ENCODE data around the gene ARVCF. TPM values are rescaled to one million over a fixed set of nuclear protein-coding genes. Genes with fewer than 3 reads are reported as not detected.

ARVCF gene
- total RNA-seq, 1 experiment from 2014 or later = 8.2 TPM

DNA sequence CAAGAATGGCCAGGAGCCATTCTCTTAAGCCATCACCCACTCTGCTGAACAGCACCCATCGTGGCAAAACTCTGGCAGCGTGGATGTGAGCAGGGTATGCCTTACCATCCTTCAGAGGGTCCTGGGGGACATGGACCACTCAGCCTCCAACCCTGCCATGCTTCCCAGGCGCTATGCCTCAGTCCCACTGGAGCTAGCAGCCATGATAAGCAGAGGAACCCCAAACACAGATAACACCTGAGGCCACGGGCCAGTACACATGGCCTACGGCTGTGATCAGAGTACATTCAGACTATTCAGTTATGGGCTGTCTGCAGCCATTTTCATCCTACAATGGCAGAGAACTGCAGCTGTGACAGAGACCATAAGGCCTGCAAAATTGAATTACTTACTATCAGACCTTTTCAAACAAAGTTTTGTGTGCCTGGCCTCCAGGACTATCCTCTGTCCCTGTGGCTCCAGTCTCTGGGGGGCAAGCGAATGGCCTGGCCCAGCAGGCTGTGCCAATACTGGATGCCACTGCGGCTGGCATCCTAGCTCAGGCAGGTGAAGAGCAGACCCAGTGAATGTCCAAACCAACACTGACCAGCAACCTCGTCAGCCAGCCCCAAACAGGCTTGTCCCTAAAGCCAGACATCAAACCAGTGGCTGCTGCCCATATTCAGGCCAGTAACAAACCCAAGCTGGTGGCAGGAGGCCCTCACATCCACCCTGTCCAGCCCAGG is 6.9 kb downstream of the ARVCF start:
- H3K9me3 ChIP-seq (ENCODE audit: control insufficient read depth, insufficient read depth, low read depth, low read length) = no peaks in the 10 kb centered on the region
- in situ Hi-C loops (cut with HindIII; ENCODE audit: low pct_unique_long_range_greater_than_20kb, low sequenced_read_pairs) = no loop called here
- no peak for DNase-seq (ENCODE audit: low read depth, low spot score)
- TF ChIP-seq TCF7L2 (IDR thresholded peaks at IDR 0.05; ENCODE audit: low read depth, low read length) = no peak
- TF ChIP-seq, protein P1, sequence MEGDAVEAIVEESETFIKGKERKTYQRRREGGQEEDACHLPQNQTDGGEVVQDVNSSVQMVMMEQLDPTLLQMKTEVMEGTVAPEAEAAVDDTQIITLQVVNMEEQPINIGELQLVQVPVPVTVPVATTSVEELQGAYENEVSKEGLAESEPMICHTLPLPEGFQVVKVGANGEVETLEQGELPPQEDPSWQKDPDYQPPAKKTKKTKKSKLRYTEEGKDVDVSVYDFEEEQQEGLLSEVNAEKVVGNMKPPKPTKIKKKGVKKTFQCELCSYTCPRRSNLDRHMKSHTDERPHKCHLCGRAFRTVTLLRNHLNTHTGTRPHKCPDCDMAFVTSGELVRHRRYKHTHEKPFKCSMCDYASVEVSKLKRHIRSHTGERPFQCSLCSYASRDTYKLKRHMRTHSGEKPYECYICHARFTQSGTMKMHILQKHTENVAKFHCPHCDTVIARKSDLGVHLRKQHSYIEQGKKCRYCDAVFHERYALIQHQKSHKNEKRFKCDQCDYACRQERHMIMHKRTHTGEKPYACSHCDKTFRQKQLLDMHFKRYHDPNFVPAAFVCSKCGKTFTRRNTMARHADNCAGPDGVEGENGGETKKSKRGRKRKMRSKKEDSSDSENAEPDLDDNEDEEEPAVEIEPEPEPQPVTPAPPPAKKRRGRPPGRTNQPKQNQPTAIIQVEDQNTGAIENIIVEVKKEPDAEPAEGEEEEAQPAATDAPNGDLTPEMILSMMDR (IDR thresholded peaks at IDR 0.05) = no peak
- TF ChIP-seq POLR2AphosphoS5 (IDR thresholded peaks at IDR 0.05; ENCODE audit: low read depth, low read length) = no peak
- TF ChIP-seq, protein P2, sequence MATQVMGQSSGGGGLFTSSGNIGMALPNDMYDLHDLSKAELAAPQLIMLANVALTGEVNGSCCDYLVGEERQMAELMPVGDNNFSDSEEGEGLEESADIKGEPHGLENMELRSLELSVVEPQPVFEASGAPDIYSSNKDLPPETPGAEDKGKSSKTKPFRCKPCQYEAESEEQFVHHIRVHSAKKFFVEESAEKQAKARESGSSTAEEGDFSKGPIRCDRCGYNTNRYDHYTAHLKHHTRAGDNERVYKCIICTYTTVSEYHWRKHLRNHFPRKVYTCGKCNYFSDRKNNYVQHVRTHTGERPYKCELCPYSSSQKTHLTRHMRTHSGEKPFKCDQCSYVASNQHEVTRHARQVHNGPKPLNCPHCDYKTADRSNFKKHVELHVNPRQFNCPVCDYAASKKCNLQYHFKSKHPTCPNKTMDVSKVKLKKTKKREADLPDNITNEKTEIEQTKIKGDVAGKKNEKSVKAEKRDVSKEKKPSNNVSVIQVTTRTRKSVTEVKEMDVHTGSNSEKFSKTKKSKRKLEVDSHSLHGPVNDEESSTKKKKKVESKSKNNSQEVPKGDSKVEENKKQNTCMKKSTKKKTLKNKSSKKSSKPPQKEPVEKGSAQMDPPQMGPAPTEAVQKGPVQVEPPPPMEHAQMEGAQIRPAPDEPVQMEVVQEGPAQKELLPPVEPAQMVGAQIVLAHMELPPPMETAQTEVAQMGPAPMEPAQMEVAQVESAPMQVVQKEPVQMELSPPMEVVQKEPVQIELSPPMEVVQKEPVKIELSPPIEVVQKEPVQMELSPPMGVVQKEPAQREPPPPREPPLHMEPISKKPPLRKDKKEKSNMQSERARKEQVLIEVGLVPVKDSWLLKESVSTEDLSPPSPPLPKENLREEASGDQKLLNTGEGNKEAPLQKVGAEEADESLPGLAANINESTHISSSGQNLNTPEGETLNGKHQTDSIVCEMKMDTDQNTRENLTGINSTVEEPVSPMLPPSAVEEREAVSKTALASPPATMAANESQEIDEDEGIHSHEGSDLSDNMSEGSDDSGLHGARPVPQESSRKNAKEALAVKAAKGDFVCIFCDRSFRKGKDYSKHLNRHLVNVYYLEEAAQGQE (IDR thresholded peaks at IDR 0.05; ENCODE audit: insufficient read depth in 1 of 2, low read depth in 2 of 2, low read length in 1 of 2) = no peak
- no peak for TF ChIP-seq SIN3A (IDR thresholded peaks at IDR 0.05; ENCODE audit: borderline replicate concordance, insufficient read depth, low read depth, low read length)
- BruUV-seq (replicated peaks) = no TSS peak
- H3K27me3 ChIP-seq (ENCODE audit: control insufficient read depth, insufficient read depth, low read length) = no peaks in the 10 kb centered on the region
- no peak overlapping the region for H3K27ac ChIP-seq (ENCODE audit: low read length)
- intact Hi-C loops (cut with micrococcal nuclease; ENCODE audit: unreplicated experiment) = loop anchor here (5.0 kb wide), 1 partner anchor 37 kb away; no protein-coding TSS in a partner anchor
- no peak for ATAC-seq
- no peaks in the 10 kb centered on the region for H3K4me1 ChIP-seq (ENCODE audit: control insufficient read depth, insufficient read depth, low read length)
- no peaks in the 10 kb centered on the region for H3K36me3 ChIP-seq (ENCODE audit: control insufficient read depth, insufficient read depth, low read length)
- H3K4me3 ChIP-seq (ENCODE audit: low read depth in 2 of 2, low read length in 2 of 2) = no peak overlapping the region
- ChIA-PET CTCF (no interaction called here), POLR2A (no interaction called here)

DNA sequence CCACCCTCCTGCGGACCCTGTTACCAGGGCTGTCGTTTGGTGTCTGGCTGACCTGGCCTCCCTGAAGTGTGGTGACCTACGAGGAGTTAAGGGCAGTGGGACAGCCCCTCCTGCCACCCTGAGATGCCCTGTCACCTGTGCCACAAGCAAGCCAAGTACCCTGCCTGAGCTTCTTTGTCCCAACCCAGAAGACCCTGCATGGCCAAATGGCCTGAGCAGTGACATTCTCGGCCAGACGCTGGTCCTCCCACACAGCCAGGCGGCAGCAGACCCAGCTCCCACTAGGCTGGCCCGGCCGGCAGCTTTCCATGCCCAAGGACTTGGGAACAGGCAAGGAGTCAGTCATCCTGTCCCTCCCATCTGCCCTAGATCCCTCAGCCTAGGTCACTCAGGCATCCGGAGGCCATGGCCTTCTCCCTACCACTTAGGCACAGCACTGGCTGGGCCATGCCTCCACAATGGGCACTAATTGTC is 7.6 kb downstream of the ARVCF start:
- in situ Hi-C loops (cut with HindIII; ENCODE audit: low pct_unique_long_range_greater_than_20kb, low sequenced_read_pairs) (no loop called here), intact Hi-C loops (cut with micrococcal nuclease; ENCODE audit: unreplicated experiment) (no loop called here)
- H3K4me1 ChIP-seq (ENCODE audit: control insufficient read depth, insufficient read depth, low read length) = no peaks in the 10 kb centered on the region
- POLR2A ChIA-PET = no interaction called here
- ATAC-seq = no peak
- no peak overlapping the region for H3K4me3 ChIP-seq (ENCODE audit: low read depth in 2 of 2, low read length in 2 of 2)
- no peak for TF ChIP-seq TCF7L2 (IDR thresholded peaks at IDR 0.05; ENCODE audit: low read depth, low read length)
- no peak for TF ChIP-seq SIN3A (IDR thresholded peaks at IDR 0.05; ENCODE audit: borderline replicate concordance, insufficient read depth, low read depth, low read length)
- TF ChIP-seq, protein P1 (IDR thresholded peaks at IDR 0.05) = no peak
- no peak for TF ChIP-seq POLR2AphosphoS5 (IDR thresholded peaks at IDR 0.05; ENCODE audit: low read depth, low read length)
- TF ChIP-seq, protein P2 (IDR thresholded peaks at IDR 0.05; ENCODE audit: insufficient read depth in 1 of 2, low read depth in 2 of 2, low read length in 1 of 2) = no peak
- H3K27ac ChIP-seq (ENCODE audit: low read length) = no peak overlapping the region
- BruUV-seq (replicated peaks) = no TSS peak
- CTCF ChIA-PET = no interaction called here
- H3K9me3 ChIP-seq (ENCODE audit: control insufficient read depth, insufficient read depth, low read depth, low read length) = peaks cover 3% of the 10 kb centered on the region; the same call in 1 of the 2 replicates
- no peak for DNase-seq (ENCODE audit: low read depth, low spot score)
- no peaks in the 10 kb centered on the region for H3K27me3 ChIP-seq (ENCODE audit: control insufficient read depth, insufficient read depth, low read length)
- H3K36me3 ChIP-seq (ENCODE audit: control insufficient read depth, insufficient read depth, low read length) = no peaks in the 10 kb centered on the region

Data from Panc1 (cell line).